GM08714 (cell line): ENCODE results near the gene C3orf33.

Experiments
- H3K4me3 ChIP-seq: fragments of 200-500 bp; sonication (Bioruptor generic); 2 replicates; pipeline ENCODE4 v1.5.1; 2014; ENCODE audit warnings: mild to moderate bottlenecking, low read length, inconsistent platforms
- ZNF274 ChIP-seq: IDR thresholded peaks from 2 replicates; pipeline ENCODE4 v1.6.1; 2012; ENCODE audit warnings: mild to moderate bottlenecking, low read depth, low read length

Gene C3orf33

DNA sequence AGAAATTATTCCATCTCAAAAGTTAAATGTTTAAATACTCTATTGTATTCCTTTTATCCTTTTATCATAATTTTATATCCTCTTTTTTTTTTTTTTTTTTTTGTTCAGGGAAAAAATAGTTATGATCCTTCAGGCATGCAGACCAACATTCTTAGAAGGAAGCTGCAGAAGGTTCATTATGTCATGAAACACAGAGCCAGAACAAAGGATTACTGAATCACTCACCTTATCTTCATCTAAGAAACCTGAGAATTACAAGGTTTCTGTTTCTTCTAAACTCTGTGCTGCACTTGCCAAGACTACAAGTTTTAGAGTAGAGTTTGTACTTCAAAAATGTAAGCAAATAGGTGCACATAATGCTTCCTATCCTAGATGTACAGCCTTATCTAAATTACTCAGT, 64.5 kb downstream of the C3orf33 start:
- TF ChIP-seq ZNF274: no peak
- H3K4me3 ChIP-seq: no peak overlapping the region

DNA sequence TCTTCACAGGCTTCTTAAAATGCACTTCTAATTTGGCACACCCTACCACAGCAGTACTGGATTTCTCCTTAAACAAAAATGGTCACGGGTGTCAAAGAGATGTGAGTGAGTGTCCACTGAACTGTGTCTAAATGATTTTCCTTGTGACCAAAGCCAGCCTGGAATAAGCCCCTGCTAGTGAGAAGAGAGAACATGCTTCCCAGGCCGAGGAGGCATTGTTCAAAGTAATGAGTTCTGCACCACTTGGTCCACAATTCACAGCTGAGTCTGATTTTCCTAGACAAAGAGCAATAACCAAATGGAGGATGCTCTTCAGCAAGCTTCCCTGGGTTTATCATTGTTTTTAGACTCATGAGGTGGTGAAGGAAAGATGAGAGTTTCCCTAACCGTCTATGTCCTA, 65.0 kb downstream of the C3orf33 start:
- TF ChIP-seq ZNF274: no peak
- H3K4me3 ChIP-seq: no peak overlapping the region

DNA sequence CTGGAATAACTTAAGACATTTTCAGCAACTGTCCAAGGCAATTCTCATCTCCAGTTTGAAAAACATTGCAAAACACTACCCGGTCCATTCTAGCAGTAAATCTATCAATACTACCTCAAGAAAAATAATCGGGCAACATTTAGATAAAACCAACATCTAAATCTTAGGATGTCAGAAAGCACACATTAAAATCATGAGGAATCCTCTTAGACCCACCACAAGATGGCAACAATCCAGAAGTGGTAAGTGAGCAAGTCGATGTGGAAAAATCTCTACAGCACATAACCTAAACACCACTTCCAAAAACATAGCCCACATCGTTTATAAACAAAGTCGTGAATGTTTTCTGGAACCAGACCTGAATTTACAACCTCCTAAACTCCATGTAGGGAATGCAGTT, 66.9 kb downstream of the C3orf33 start:
- no peak for TF ChIP-seq ZNF274
- H3K4me3 ChIP-seq: no peak overlapping the region

DNA sequence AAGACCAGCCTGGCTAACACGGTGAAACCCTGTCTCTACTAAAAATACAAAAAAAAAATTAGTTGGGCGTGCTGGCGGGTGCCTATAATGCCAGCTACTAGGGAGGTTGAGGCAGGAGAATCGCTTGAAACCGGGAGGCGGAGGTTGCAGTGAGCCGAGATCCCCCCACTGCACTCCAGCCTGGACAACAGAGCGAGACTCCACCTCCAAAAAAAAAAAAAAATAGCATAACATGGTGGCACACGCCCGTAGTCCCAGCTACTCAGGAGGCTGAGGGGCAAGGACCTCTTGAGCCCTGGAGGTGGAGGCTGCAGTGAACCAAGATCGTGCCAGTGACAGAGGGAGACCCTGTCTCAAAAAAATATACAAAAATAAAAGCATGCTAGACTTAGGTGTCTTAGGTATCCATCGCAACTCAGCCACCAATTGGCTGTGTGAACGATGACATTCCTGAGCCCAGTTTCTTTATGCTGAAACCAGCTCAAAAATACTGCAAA, 67.5 kb downstream of the C3orf33 start:
- TF ChIP-seq ZNF274: no peak
- H3K4me3 ChIP-seq: no peak overlapping the region

DNA sequence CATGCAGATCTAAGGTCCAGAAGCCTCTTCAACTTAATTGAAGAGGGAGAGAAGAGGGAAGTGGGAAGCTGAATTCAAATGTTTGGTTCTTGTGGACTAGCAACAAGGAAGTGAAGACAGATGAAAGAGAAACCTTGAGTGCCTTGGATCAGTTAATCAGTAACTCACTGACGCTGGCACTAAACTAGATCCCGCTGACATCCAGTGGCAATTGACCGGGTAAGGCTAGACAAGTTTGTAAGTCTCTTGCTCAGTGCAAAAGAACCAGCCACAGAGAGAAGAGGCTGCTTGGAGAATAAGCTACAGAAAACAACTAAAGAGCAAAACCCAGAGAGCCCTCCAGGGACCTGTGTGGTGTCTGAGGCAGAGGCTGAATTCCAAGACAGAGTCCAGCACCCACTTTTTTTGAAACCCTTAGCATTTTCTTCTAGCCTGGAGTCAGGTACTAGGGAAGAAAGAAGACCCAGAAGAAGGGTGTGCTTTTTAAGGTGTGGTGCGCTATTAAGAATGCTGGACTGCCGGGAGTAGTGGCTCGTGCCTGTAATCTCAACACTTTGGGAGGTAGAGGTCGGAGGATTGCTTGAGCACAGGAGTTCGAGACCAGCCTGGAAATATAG, 68.1 kb downstream of the C3orf33 start:
- peak overlapping the region; percentile 40; the same call in 1 of the 2 replicates for H3K4me3 ChIP-seq
- TF ChIP-seq ZNF274: no peak

DNA sequence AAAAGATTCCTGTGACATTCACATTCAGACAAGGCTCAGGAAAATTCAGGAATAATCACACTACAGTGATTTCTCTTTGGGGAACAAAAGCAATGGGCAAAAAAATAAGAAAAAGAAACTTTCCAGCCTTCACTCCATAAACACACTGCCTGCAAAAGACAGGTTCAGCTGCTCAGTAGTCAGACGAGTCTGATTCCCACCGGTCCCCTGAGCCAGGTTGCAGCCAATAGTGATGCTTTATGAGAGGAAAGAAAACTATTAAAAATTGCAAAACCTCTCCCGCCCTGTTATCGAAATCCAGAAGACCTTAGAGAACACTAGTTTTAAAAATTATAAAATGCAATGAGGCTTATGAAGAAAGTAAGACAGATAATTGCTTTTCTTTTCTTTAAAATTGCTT, 69.7 kb downstream of the C3orf33 start:
- no peak overlapping the region for H3K4me3 ChIP-seq
- TF ChIP-seq ZNF274: no peak

DNA sequence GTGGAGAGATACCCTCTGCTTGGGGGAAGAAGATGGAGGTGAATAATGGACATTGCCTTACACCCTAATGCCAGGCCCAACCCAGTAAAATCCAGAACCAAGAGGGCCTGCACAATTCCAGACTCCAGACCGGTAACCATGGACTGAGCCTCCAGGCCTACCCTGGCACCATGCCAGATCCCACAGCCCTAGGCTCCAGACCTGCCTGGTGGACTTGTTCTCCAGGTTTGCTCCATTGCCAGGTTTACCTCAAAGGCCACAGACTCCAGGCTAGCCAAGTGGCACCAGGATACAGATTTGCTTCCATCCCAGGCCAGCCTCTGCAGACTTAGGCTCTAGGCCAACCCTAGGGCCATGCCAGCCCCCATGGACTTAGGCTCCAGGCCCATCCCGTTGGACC, 75.2 kb downstream of the C3orf33 start:
- no peak overlapping the region for H3K4me3 ChIP-seq
- no peak for TF ChIP-seq ZNF274

DNA sequence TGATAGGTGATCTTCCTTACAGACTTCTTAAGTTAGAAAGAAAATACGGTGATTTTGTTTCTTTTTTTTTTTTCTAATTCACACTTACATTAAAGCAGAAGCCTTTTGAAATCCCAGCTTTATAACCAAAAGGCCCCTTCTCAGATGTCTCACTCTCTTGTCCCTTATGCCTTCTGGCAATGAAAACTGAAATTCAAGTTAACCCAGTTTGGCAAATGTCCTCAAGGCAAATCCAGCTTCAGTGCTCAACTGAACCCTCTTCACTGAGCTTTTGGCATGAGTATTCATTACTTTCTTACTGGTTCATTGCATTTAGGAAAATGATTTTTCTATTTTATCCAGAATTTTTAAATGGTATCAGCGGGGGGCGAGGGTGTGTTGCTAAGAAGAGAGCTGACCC, 78.2 kb downstream of the C3orf33 start:
- no peak for TF ChIP-seq ZNF274
- H3K4me3 ChIP-seq: no peak overlapping the region

DNA sequence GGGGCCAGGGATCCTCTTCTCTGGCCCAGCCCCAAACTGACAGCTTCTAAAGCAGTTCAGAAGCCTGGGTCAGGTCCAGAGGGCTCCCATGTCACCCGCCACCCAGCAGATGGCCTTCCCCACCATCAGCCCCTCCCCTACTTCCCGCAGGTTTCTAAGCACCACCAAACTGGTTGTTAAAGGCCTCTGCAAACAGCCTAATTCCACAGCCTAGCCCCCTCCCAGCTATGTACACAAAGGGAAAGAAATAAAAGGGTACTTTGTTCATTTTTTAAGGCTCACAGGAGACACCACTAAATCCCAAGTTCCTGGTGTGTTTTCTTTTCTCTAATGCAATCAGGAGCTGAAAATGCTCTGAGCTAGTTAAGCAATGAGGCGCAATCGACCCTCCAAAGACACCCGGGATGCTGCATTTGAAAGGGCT, 91.8 kb downstream of the C3orf33 start:
- no peak overlapping the region for H3K4me3 ChIP-seq
- TF ChIP-seq ZNF274: no peak
